ENCODE results near the gene KICS2. TPM values are rescaled to one million over a fixed set of nuclear protein-coding genes. Genes with fewer than 3 reads are reported as not detected.

The KICS2 gene
- total and polyA plus RNA-seq, 9 of the 15 experiments (the other 6 are each of a cell fraction or from before 2014, with no cell fraction given), result 2.3 to 6.4 (median 5.5) TPM

DNA sequence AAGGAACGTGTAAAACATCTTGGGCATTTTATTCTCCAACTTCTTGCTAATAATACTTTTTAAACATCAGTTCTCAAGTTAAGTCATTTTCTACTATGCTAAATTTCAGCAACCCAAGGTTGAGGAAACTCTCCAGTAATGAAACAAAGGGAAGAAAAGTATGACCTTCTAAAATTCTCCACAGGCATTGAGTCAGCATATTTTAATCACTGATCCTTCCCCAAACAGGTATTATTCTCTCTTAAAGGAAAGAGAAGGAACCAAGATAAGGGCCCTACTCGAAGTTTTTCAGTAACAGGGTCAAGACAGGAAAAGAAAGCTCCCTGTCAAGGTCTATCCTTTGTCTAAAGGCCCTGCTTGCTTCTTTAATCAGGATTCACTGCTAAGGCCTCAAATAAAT lies 3.0 kb downstream of the KICS2 start:
- Histone ChIP-seq H3K27me3 (ENCODE audit: control insufficient read depth in 2 of 2, insufficient read depth in 2 of 2, low read length in 2 of 2) (no peaks in the 10 kb centered on the region; a peak in 1 of 5 replicates), H3K27ac (ENCODE audit: extremely low read depth, low read depth, low read length) (peak overlapping the region; percentile 72), H3K4me1 (replicated peaks in 1 of 2; ENCODE audit: control insufficient read depth in 2 of 2, insufficient read depth in 2 of 2, low read length in 2 of 2) (peaks cover 8 to 11% of the 10 kb centered on the region in 2 experiments; a peak in 3 of 5 replicates), H3K9ac (ENCODE audit: insufficient read depth in 1 of 2, low read depth in 2 of 2, low read length in 2 of 2) (peak overlapping the region in 1 of 2 experiments; percentile 77; a peak in 2 of 4 replicates), H3K4me3 (peak overlapping the region; percentile 9; the same call in 1 of the 2 replicates), H3K9me3 (replicated peaks; ENCODE audit: control insufficient read depth, insufficient read depth, low read depth, low read length) (no peaks in the 10 kb centered on the region), H2AFZ (ENCODE audit: low read depth, low read length) (peak overlapping the region; percentile 48), H3K79me2 (ENCODE audit: control insufficient read depth, insufficient read depth, low read length) (peaks cover 26% of the 10 kb centered on the region), H4K20me1 (replicated peaks; ENCODE audit: control insufficient read depth, insufficient read depth, low read length) (no peaks in the 10 kb centered on the region), H3K4me2 (ENCODE audit: insufficient read depth, low read length) (peak overlapping the region; percentile 63), H3K36me3 (ENCODE audit: control insufficient read depth, insufficient read depth, low read length) (no peaks in the 10 kb centered on the region; the same call in 2 of the 3 replicates), H3K9me1 (ENCODE audit: control insufficient read depth, insufficient read depth, low read length) (no peaks in the 10 kb centered on the region)
- peak; percentile 69 for FAIRE-seq
- peak; percentile 28 for ATAC-seq
- no TSS peak for BruUV-seq (replicated peaks)
- in situ Hi-C loops (cut with MboI) (no loop called here), intact Hi-C loops (cut with micrococcal nuclease) (no loop called here)
- CTCF ChIA-PET (ENCODE audit: low intra/inter-chr PET ratio), result no interaction called here
- TF ChIP-seq TBP (optimal IDR thresholded peaks at IDR 0.05; ENCODE audit: low read depth, low read length) (peak; percentile 32), SOX6 (IDR thresholded peaks at IDR 0.05) (peak; percentile 81), GATAD2B (IDR thresholded peaks at IDR 0.05; ENCODE audit: borderline replicate concordance) (peak; percentile 75; the same call in 1 of the 2 replicates), ARID1B (IDR thresholded peaks at IDR 0.05) (peak; percentile 34; the same call in 1 of the 2 replicates), ZNF197 (CRISPR knock-in tag; IDR thresholded peaks at IDR 0.05; ENCODE audit: low read depth) (peak; percentile 21; the same call in 1 of the 2 replicates), CBX8 (IDR thresholded peaks at IDR 0.05; ENCODE audit: borderline replicate concordance, extremely low read depth, low read depth, low read length, poor library complexity, severe bottlenecking) (no peak), ZEB2 (IDR thresholded peaks at IDR 0.05) (peak; percentile 85), EP300 (IDR thresholded peaks at IDR 0.05; ENCODE audit: low read length) (peak; percentile 30), DPF2 (IDR thresholded peaks at IDR 0.05) (peak; percentile 43), ZNF316 (IDR thresholded peaks at IDR 0.05) (peak; percentile 98), TAF9B (IDR thresholded peaks at IDR 0.05; ENCODE audit: partially characterized antibody) (peak; percentile 23), SMARCB1 (IDR thresholded peaks at IDR 0.05; ENCODE audit: insufficient read length, low read depth) (peak; percentile 76), MAFF (IDR thresholded peaks at IDR 0.05; ENCODE audit: low read length) (peak; percentile 89), FOXP1 (CRISPR knock-in tag; IDR thresholded peaks at IDR 0.05) (no peak), KHSRP (IDR thresholded peaks at IDR 0.05) (no peak), CTBP1 (IDR thresholded peaks at IDR 0.05; ENCODE audit: borderline replicate concordance) (peak; percentile 24; the same call in 1 of the 2 replicates), C11orf30 (IDR thresholded peaks at IDR 0.05; ENCODE audit: low read depth) (peak; percentile 95), CBFA2T3 (IDR thresholded peaks at IDR 0.05) (peak; percentile 48; the same call in 1 of the 2 replicates), MAFG (tag; conservative IDR thresholded peaks at IDR 0.05) (peak; percentile 86), MAFK (IDR thresholded peaks at IDR 0.05; ENCODE audit: low read length) (peak; percentile 82), NFE2 (IDR thresholded peaks at IDR 0.05; ENCODE audit: low read depth) (peak; percentile 80)
- TF ChIP-seq, protein P1, sequence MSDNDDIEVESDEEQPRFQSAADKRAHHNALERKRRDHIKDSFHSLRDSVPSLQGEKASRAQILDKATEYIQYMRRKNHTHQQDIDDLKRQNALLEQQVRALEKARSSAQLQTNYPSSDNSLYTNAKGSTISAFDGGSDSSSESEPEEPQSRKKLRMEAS (CRISPR knock-in tag; IDR thresholded peaks at IDR 0.05), result no peak
- TF ChIP-seq, protein P2, sequence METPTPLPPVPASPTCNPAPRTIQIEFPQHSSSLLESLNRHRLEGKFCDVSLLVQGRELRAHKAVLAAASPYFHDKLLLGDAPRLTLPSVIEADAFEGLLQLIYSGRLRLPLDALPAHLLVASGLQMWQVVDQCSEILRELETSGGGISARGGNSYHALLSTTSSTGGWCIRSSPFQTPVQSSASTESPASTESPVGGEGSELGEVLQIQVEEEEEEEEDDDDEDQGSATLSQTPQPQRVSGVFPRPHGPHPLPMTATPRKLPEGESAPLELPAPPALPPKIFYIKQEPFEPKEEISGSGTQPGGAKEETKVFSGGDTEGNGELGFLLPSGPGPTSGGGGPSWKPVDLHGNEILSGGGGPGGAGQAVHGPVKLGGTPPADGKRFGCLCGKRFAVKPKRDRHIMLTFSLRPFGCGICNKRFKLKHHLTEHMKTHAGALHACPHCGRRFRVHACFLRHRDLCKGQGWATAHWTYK (CRISPR knock-in tag; IDR thresholded peaks at IDR 0.05), result no peak
- peak; percentile 11 to 61 (median 31) for DNase-seq (ENCODE audit: extremely low read depth in 1 of 4, low spot score in 3 of 4)
- WGBS (ENCODE audit: insufficient coverage, low coverage, missing lambda C conversion rate), result 0% methylated on average over 1 of the region's 2 CpGs
- POLR2A ChIA-PET, result interaction anchor here (2.0 kb wide), 1 partner anchor 12 kb away, joined by 6 read pairs; no protein-coding TSS in a partner anchor

Data from K562 (cell line).